GM20431 (cell line): ENCODE data around the gene TIMP2.

ENCODE experiments used
- in situ Hi-C: fragments of 300-500 bp; cut with MseI, MboI; formaldehyde crosslinking; loops from one replicate; pipeline ENCODE4 v1.15.0; 2020; ENCODE audit warnings: low sequenced_read_pairs; ENCODE audit not compliant: unreplicated experiment

The TIMP2 gene

DNA sequence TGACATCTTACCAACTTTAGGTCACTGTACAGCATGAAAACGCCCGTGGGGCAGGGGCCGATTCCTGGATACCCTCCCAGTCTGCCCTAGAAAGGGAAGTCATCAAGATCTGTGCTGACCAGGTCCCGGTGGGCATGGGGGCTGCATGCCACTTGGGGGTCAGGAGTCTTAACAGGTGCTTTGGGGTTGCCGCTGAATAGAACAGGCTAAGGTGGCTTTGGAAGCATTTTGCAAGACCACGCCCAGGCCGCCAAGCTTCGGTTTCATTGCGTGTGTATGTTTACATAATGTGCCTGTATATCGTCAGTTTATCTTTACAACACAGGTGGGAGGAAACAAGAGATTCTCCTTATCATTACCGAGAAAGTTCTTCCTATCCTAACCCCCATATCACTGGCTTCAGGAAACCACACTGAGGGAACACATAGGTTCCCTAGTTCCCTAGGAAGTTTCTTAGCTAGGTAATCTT lies 71.2 kb downstream of the TIMP2 start:
- in situ Hi-C loops = no loop called here

DNA sequence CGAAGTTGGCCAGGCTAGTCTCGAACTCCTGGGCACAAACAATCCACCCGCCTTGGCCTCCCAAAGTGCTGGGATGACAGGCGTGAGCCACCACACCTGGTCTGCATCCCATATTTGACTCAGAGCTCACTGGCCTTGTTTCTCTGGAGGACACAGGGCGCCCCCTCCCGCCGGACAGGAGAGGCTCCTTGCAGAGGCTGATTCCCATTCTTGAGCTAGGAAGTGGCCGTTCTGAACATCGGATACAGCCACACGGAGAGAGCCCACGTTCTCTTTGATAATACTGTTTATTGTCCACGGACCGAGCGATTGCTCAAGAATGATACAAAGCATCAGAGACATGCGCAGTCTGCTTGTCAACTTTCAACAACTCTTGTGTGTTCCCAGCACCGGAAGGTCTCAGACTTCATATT lies 72.5 kb downstream of the TIMP2 start:
- in situ Hi-C loops = no loop called here

DNA sequence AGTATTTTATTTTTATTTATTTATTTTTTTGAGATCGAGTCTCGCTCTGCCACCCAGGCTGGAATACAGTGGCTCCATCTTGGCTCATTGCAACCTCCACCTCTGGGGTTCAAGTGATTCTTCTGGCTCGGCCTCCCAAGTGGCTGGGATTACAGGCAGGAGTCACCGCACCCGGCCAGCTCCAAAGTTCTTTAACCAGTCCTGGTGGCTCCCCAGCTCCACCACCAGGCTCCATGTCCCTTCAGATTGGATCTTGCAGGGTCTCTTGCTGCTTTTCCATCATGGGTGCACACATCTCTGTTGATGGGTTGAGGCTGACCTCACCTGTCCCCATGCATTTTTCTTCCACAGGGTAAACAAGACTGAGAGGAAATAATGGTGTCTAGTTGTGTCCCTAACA lies 76.2 kb downstream of the TIMP2 start:
- in situ Hi-C loops = no loop called here

DNA sequence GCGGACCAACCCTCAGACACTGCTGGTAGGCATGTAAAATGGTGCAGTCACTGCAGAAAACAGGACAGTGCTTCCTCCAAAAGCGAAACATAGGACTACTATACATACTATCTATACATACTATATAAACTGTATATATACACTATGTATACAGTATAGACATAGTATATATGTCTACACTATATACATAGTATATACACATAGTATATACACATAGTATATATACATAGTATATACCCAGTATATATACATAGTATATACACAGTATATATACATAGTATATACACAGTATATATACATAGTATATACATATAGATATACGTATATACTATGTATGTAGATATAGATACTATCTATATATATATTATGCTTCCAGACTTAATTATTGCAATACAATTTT lies 78.1 kb downstream of the TIMP2 start:
- in situ Hi-C loops = no loop called here

DNA sequence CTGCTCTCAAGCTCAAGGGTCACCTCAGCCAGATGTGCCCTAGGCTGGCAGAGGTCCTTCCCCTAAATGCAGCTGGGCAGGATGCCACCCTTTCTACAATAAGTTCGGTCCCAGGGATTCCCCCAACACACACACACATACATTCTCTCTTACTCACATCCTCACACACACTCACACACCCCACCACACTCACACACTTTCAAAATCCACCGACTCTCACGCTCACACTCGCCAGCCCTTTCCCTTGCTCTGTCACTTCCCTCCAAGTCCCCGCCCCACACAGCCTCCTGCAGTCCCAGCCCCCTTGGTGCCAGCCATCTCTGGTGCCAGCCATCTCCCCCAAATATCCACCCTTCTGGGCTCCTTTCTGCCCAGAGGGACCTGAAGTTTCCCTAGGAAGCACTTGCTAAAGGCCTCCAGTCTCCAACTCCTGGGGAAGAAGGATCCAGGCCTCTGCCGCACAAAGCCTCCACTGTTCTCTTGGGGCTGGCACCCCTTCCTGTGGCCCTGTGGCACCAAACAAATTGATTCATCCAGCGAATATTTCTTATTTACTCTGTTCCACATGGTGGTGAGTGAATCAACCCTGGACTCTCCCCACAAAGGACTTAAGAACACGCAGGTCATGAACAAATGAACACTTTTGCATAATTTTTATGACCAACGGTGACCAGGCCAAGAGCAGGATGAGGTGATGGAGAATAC lies 80.7 kb downstream of the TIMP2 start:
- in situ Hi-C loops = no loop called here

DNA sequence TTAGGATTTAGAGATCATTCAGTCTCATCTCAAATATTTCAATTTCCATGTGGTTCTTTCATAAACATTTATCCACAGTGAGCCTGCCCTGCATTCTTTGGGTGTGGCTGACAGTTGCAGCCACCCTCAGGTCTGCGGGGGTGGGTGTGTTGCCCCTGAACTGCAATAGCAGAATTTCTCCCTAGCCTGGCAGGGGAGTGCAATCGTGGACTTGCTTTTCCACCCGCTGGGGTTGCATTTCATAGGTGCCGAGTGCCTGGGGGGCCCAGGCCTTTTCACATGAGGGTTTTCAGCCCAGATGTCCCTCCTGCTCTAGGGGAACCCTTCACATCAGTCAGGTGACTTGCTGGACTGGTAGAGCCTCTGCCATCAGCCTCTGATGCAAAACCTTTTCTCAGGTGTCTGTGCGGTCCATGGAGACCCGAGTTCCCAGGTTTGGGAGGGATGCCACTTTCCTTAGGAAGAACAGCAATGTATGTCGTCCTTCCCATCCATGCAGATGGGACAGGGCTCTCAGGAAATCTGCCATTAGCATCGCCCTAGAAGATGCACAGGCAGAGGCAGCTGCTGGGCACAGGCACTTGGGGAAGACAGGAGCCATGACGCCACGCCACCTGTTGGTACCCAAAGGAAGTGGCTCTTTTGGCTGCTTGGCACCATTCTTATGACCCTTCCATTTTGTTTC lies 82.2 kb downstream of the TIMP2 start:
- in situ Hi-C loops = no loop called here

DNA sequence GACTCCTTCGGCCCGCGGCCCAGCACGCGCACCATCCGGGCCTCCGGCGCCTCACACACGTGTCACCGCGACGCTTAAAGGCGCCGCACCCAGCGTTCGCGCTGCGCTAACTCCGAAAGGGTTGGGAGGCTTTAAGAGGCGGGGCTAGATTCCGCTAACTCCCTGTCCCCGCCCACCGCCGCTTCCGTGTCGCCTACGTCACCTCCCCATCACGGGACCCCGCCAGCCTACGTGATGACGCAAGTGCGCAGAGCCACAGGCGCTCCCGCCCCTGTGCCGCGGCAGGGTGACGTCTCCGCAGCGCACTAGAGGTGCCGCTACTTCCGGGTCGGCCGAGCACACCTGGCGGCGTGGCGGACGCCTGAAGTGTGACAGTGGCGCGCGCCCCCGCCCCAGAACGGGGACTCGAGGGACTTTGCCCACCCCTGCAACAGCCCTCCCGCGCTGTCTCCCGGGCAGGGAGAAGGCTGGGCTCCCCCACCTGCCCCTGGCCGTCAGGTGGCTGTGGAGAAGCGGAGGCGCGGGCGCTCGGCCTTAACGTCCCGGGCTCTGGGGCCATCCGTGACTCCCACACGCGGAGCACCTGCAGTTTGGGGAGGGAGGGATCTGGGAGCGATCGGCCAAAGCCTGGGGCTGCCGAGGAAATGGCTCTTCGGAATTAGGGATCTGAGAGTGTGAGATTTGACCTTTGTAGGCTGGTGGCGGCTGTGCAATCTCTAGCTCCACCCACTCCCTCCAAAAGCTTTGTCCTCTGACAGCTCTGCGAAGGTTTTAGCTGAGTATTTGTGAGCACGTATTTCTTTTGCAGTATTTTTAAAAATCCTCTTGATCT lies 84.2 kb downstream of the TIMP2 start, which contains the start of gene USP36:
TSS of gene USP36 (minus strand) at position 35 of the 832 bp plus-strand sequence. CDS start 4,451 bp downstream, outside the sequence.
- in situ Hi-C loops = no loop called here

DNA sequence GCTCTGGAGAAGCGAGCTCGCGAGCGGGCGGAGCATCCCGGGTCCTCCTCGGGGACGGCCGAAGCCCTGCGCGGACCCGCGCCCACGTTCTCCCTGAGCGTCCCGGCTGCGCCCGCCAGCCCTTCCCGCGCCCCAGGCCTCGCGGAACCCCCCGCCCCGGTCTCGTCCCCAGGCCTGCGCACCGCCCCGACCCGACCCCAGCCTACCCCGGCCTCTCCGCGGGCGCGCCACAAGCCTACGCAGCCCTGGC lies 84.7 kb downstream of the TIMP2 start:
- in situ Hi-C loops = no loop called here

DNA sequence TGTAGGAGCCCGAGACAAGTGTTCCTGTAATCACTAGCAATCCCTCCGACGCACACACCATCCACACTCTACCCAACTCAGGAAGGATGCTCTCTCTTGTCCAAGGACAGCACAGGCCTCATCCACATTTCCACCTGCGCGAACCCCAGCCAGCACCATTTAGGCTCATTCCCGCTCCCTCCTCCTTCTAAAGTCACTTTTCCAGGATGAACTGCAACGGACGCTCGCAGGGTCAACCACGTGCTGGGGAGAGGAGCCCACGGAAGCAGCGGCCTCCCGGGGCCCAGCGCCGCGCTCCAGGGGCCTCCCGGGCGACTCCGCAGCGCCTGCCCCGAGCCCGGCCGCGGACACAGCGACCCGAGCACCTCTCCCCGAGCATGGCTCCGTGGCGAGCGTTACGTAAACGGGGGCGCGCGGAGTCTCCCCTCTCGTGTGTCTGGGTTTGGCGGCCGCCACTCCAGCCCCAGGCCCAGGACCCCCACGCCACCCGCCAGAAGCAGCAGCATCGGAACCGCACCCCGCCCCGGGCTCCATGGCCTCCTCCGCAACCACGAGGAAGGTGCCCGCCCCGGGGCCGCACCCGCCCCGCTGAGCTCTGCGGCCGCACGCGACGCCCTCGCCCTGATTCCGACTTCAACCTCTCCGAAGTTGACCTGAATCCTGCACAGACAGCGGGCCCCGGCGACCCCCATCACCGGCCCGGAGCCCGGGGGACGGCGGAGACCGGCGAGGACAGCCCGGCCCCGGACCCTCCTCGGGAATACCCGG lies 85.2 kb downstream of the TIMP2 start:
- in situ Hi-C loops = no loop called here

DNA sequence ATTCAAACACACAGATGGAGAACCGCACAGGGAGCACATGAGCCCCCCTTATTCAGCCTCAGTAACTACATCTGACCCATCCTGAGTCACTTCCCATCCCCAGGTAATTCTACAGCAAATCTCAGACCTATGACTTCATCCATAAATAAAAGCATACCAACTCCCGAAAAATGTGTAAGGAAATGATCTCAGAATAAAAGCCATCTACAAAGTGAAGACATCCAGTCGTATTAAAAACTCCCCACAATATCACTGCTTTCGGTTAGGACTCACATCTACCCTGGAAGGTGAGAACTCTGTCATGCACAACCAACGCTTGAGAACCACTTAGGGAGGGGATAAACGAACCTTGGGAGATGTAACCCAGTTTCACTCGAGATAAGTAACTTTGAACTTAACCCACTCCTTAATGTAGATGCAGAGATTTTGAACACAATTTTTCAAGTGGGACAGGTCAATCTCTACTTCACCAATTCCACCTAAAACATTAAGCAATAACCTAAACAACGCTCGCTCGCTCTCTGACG lies 85.9 kb downstream of the TIMP2 start:
- in situ Hi-C loops = no loop called here

DNA sequence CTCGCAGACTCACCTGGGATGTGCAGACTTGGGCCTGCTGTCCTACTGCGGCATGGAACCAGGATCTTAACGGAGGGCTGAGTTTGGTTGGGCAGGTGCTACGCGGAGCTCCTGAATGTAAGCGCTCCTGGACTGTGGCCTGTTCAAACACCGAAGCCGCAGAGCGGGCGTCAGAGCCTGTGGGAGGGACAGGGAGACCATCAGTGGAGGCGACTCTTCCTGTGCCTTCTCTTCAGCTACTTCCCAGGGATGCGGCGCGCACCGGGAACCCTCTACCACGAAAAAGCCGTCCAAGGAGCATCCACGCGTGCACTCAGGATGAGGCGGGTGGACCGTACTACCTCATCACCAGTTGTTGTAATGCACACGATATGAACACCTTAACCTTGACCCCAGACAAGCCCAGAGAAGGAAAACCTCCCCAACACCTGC lies 86.6 kb downstream of the TIMP2 start:
- in situ Hi-C loops = no loop called here

DNA sequence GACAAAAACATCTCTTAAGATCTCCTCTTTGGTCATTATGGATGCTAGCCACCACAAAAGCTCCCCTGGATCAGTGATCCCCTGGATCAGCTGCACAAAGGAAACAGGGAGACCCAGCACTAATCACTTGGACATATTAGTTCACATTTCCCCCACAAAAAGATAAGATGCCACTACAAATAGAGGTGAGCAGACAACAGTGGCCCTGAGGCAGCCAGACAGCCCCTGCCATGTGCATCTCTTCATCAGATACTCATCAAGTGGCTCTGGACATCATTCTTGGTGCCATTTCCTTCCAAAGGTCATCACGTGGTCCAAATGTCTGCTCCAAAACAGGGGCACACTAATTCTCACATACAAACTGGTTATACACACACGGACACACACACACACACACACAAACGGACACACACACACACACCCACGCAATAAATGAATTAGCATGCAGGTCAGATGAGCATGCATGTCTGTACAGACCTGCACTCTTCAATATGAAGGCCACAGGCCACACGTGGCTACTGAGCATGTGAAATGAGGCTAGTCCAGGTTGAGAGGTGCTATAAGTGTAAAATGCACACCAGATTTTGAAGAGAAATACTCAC lies 88.7 kb downstream of the TIMP2 start:
- in situ Hi-C loops = no loop called here

DNA sequence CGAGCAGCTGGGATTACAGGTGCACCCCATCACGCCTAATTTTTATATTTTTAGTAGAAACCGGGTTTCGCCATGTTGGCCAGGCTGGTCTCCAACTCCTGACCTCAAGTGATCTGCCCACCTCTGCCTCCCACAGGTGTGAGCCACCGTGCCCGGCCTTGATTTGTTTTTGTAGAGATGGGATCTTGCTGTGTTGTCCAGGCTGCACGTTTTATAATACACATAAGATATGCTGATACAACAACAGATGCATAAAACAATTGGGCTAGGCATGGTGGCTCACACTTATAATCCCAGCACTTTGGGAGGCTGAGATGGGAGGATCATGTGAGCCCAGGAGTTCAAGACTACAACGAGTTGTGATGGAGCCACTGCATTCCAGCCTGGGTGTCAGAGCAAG lies 90.6 kb downstream of the TIMP2 start:
- in situ Hi-C loops = no loop called here

DNA sequence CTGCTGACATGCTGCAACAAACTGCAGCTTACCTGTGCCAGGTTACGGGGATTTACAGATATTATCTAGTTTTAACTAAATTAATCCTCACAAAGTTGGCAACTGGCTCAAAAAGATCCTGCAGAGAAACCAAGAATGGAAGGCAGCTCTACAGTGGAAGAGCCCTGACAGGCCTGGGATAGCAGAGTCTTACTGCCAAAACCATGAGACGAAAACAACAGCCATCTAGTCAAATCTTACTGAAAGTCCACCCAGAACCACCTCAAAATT lies 92.7 kb downstream of the TIMP2 start:
- in situ Hi-C loops = no loop called here

DNA sequence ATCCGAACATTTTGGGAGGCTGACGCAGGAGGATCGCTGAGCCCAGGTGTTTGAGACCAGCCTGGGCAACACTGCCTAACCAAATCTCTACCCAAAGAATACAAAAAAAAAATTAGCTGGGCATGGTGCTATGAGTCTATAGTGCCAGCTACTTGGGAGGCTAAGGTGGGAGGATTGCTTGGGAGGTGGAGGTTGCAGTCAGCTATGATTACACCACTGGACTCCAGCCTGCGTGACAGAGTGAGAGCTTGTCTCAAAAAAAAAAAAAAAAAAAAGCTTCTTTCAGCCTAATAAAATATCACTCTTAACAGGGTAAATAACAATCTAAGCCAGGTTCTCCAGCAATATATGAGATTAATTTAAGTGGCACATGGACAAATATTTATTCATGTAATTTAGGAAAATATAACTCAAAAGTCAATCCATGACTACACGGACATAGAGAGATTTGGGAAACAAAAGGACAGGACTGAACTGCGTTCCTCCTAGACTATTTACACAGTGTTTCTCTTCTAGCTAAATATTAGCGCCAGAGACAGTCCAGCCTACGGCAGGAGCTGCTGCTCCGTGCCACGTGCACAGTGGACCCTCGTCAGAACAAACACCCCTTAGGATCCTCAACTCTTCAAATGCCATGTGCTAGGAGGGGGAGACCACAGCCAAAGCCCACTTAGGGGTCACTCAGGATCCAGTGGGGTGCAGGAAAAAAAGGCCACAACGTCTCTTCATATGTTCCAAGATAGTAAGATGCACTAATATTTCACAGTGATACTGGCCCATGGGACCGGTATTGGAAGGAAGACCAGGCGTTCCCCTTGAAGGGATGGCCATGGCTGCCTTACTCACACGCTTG lies 93.3 kb downstream of the TIMP2 start:
- in situ Hi-C loops = no loop called here

DNA sequence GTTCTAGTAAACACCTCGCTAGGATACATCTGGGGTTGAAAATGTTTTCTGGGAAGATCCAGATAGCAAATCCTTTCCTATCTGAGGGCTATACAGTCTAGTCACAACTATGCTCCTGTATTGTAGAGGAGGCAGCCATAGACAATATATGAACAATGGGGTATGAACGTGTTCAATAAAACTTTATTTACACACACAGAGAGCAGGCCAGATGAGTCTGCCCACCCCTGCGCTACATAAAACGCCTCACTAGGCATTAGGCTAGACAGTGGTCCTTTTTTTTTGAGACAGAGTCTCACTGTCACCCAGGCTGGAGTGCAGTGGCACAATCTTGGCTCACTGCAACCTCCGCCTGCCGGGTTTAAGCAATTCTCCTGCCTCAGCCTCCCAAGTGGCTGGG lies 95.7 kb downstream of the TIMP2 start:
- in situ Hi-C loops = no loop called here

DNA sequence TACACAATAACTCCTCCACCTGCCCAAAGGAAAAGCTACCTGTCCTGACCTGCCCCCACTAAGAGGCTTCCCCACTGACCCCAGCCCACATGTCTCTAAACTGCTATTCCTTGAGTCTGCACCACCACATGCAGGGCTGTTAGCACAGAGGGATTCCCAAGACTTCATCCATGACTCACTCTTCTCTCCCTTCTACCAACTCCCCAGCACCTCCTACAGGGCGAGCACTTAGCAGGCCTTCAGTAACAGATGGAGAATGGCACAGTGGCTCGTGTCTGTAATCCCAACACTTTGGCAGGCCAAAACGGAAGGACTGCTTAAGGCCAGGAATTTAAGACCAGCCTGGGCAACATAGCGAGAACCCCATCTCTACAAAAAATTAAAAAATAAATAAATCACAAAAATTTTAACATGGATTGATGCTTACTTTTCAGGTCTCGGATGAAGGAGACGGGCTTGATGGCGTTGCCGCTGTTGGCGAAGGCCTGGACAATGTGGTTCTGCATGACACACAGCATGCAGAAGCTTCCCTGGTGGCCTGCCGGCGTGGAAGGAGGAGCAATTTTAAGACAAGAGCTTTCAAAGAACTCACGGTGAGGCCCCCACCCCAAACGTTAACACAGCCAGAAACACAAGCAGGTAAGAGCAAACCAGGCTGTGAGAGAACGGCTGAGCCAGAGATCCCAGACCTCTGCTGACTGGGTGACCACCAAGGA lies 96.6 kb downstream of the TIMP2 start:
- in situ Hi-C loops = no loop called here

DNA sequence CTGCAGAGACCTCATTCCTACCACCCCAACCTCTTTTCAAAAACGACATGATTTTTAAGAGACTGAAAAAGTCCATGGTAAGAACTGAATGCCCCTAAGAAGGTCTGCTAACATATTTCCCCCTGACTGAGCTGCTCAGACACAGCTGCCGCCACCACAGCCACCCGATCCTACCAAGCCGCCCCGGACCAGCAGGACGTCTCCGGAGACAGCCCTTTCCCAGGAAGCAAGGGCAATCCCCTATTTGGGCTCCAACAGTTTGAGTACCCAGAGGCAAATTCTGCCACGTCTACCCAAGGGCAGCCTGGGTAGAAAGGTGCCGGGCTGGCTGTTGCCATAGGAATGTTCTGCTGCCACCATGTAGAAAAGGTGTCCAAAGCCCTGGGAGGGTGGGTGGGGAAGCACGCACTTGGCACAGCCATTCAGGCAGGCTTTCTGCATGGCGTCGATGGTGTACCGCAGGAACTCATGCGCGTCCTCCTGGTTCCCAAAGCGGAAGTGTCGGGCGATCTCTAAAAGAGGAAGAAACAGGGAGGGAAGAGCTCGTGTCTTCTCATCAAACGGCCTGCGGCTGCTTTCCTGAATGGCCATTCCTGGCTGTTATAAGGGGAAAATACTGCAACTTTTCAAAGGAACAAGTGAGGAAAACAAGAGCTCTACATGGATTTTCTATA lies 98.2 kb downstream of the TIMP2 start:
- in situ Hi-C loops = no loop called here
